Osteoblast (primary cell): Measurements from ENCODE around the gene OTOP3. TPM values are rescaled to one million over a fixed set of nuclear protein-coding genes. Genes with fewer than 3 reads are reported as not detected.

ENCODE experiments used
- DNase-seq: peaks from one replicate; pipeline ENCODE4 v3.0.0; 2011; ENCODE audit warnings: low spot score, mixed read lengths; ENCODE audit not compliant: insufficient read length; ENCODE audit errors: missing footprints
- H2AFZ ChIP-seq: 2 replicates; pipeline ENCODE4 v1.6.0; 2011; ENCODE audit warnings: mild to moderate bottlenecking, low read length
- H3K27ac ChIP-seq: 2 replicates; pipeline ENCODE4 v1.5.1; 2011; ENCODE audit warnings: mild to moderate bottlenecking, low read depth, low read length, moderate library complexity
- H3K27me3 ChIP-seq: 2 replicates; pipeline ENCODE4 v1.6.0; 2012; ENCODE audit warnings: mild to moderate bottlenecking, control low read depth, inconsistent platforms, low read length, moderate library complexity; ENCODE audit not compliant: insufficient read depth
- H3K36me3 ChIP-seq: 2 replicates; pipeline ENCODE4 v1.5.1; 2011; ENCODE audit warnings: mild to moderate bottlenecking, low read length, control low read depth, moderate library complexity; ENCODE audit not compliant: insufficient read depth
- H3K4me1 ChIP-seq: 2 replicates; pipeline ENCODE4 v1.5.1; 2011; ENCODE audit warnings: mild to moderate bottlenecking, low read length, control low read depth, moderate library complexity; ENCODE audit not compliant: insufficient read depth
- H3K4me2 ChIP-seq: 2 replicates; pipeline ENCODE4 v1.6.0; 2011; ENCODE audit warnings: mild to moderate bottlenecking, low read length; ENCODE audit not compliant: insufficient read depth
- H3K4me3 ChIP-seq: fragments of 200-600 bp; sonication (generic); 3 replicates; pipeline ENCODE4 v1.5.1; 2012; ENCODE audit warnings: mild to moderate bottlenecking, low read length, inconsistent platforms; ENCODE audit not compliant: insufficient read depth
- H3K79me2 ChIP-seq: 2 replicates; pipeline ENCODE4 v1.6.0; 2012; ENCODE audit warnings: mild to moderate bottlenecking, low read length, control low read depth, inconsistent platforms; ENCODE audit not compliant: insufficient read depth
- H3K9me3 ChIP-seq: 2 replicates; pipeline ENCODE4 v1.5.1; 2011; ENCODE audit warnings: low read depth, low read length, control low read depth
- H4K20me1 ChIP-seq: 2 replicates; pipeline ENCODE4 v1.6.0; 2012; ENCODE audit warnings: mild to moderate bottlenecking, low read length, control low read depth; ENCODE audit not compliant: insufficient read depth
- CTCF ChIP-seq: IDR thresholded peaks from 2 replicates; pipeline ENCODE4 v1.5.1; 2011; ENCODE audit warnings: mild to moderate bottlenecking, low read depth, low read length, moderate library complexity; ENCODE audit errors: extremely low read depth
- total RNA-seq: library from RNA; depleted of rRNA; stranded (reverse); fragments of >200 nt; gene quantifications from 2 replicates; pipeline ENCODE4 v1.2.3, GENCODE V29; 2012

OTOP3 gene
- total RNA-seq, 1 donor: not detected

GRCh38 chr17:74921769-74922168 is 13.9 kb upstream of the OTOP3 start:
- TF ChIP-seq CTCF: no peak
- H3K9me3 ChIP-seq: no peaks in the 10 kb centered on the region
- peaks cover 50% of the 10 kb centered on the region for H3K27me3 ChIP-seq

GRCh38 chr17:74922172-74922571 is 13.5 kb upstream of the OTOP3 start:
- no peak overlapping the region for H3K4me3 ChIP-seq
- no peak overlapping the region for H3K4me2 ChIP-seq
- H3K79me2 ChIP-seq: no peaks in the 10 kb centered on the region
- no peak overlapping the region for H2AFZ ChIP-seq
- no peak overlapping the region for H3K27ac ChIP-seq
- no peak for TF ChIP-seq CTCF
- peaks cover 50% of the 10 kb centered on the region for H3K27me3 ChIP-seq
- no peaks in the 10 kb centered on the region for H3K4me1 ChIP-seq
- H3K9me3 ChIP-seq: no peaks in the 10 kb centered on the region
- no peaks in the 10 kb centered on the region for H4K20me1 ChIP-seq
- peak; percentile 78 for DNase-seq
- no peaks in the 10 kb centered on the region for H3K36me3 ChIP-seq

More at GRCh38 chr17:74921769-74922168, 13.9 kb upstream of the OTOP3 start:
- Histone ChIP-seq H3K36me3 (no peaks in the 10 kb centered on the region), H3K4me2 (no peak overlapping the region), H3K79me2 (no peaks in the 10 kb centered on the region), H3K4me1 (no peaks in the 10 kb centered on the region), H4K20me1 (no peaks in the 10 kb centered on the region), H2AFZ (no peak overlapping the region), H3K27ac (no peak overlapping the region), H3K4me3 (no peak overlapping the region)
- peak; percentile 81 for DNase-seq

GRCh38 chr17:74922694-74923537 is 12.8 kb upstream of the OTOP3 start, which contains the start of gene USH1G:
TSS of gene USH1G (minus strand) at chr17:74923255. CDS start at chr17:74923073, 182 bp downstream.
- Histone ChIP-seq H4K20me1 (no peaks in the 10 kb centered on the region), H3K79me2 (no peaks in the 10 kb centered on the region), H3K4me2 (no peak within 1 kb of the TSS), H3K4me1 (no peaks in the 10 kb centered on the region), H3K9me3 (no peaks in the 10 kb centered on the region), H3K27ac (no peak within 1 kb of the TSS), H3K27me3 (peaks cover 53% of the 10 kb centered on the region), H3K4me3 (no peak within 1 kb of the TSS), H3K36me3 (no peaks in the 10 kb centered on the region), H2AFZ (no peak within 1 kb of the TSS)
- DNase-seq: no peak
- no peak for TF ChIP-seq CTCF

GRCh38 chr17:74923538-74924249 is 12.0 kb upstream of the OTOP3 start:
- peaks cover 53% of the 10 kb centered on the region for H3K27me3 ChIP-seq
- no peak overlapping the region for H3K4me2 ChIP-seq
- H2AFZ ChIP-seq: no peak overlapping the region
- no peaks in the 10 kb centered on the region for H3K79me2 ChIP-seq
- H4K20me1 ChIP-seq: no peaks in the 10 kb centered on the region
- no peak overlapping the region for H3K27ac ChIP-seq
- no peak overlapping the region for H3K4me3 ChIP-seq
- TF ChIP-seq CTCF: peak; percentile 36
- H3K36me3 ChIP-seq: no peaks in the 10 kb centered on the region
- H3K9me3 ChIP-seq: no peaks in the 10 kb centered on the region
- no peaks in the 10 kb centered on the region for H3K4me1 ChIP-seq
- peak; percentile 97 for DNase-seq
